ENCODE data around the gene PPFIBP2.

Gene PPFIBP2

GRCh38 chr11:7691759-7692350 lies 178.1 kb downstream of the PPFIBP2 start:
- no peak for TF ChIP-seq CTCF (IDR thresholded peaks at IDR 0.05; ENCODE audit: low read depth, low read length, missing control alignments)
- no peak overlapping the region for H3K4me3 ChIP-seq (ENCODE audit: low read depth, low read length)
- DNase-seq (ENCODE audit: low read depth): no peak

GRCh38 chr11:7692426-7692825 lies 178.6 kb downstream of the PPFIBP2 start:
- no peak for TF ChIP-seq CTCF (IDR thresholded peaks at IDR 0.05; ENCODE audit: low read depth, low read length, missing control alignments)
- no peak overlapping the region for H3K4me3 ChIP-seq (ENCODE audit: low read depth, low read length)
- no peak for DNase-seq (ENCODE audit: low read depth)

- no peak for TF ChIP-seq CTCF (IDR thresholded peaks at IDR 0.05; ENCODE audit: low read depth, low read length, missing control alignments)
- DNase-seq (ENCODE audit: low read depth): no peak
- H3K4me3 ChIP-seq (ENCODE audit: low read depth, low read length): peak overlapping the region; percentile 9; the same call in 1 of the 2 replicates
Measured at GRCh38 chr11:7694235-7694634, 180.4 kb downstream of the PPFIBP2 start.

- DNase-seq (ENCODE audit: low read depth): no peak
- H3K4me3 ChIP-seq (ENCODE audit: low read depth, low read length): no peak overlapping the region
- TF ChIP-seq CTCF (IDR thresholded peaks at IDR 0.05; ENCODE audit: low read depth, low read length, missing control alignments): no peak
Measured at GRCh38 chr11:7696424-7696823, 182.6 kb downstream of the PPFIBP2 start.
